Loucy (cell line): Measurements from ENCODE around the gene LZTFL1.

Experiments used
- H2AFZ ChIP-seq: fragments of 200-600 bp; sonication (generic); 2 replicates; pipeline ENCODE4 v1.6.0; 2016; ENCODE audit warnings: antibody characterized with exemption, mild to moderate bottlenecking, low read length, moderate library complexity
- H3F3A ChIP-seq: fragments of 200-600 bp; 2 replicates; pipeline ENCODE4 v1.6.0; 2016; ENCODE audit warnings: antibody characterized with exemption, low read depth, mild to moderate bottlenecking
- H3K27me3 ChIP-seq: fragments of 200-600 bp; sonication (generic); 2 replicates; pipeline ENCODE4 v1.6.1; 2014; ENCODE audit warnings: low read length, mild to moderate bottlenecking; ENCODE audit not compliant: insufficient read depth, poor library complexity, severe bottlenecking
- H3K36me3 ChIP-seq: fragments of 200-600 bp; sonication (generic); 2 replicates; pipeline ENCODE4 v1.6.1; 2016; ENCODE audit warnings: low read length; ENCODE audit not compliant: insufficient read depth
- H3K4me1 ChIP-seq: fragments of 200-600 bp; sonication (generic); 2 replicates; pipeline ENCODE4 v1.5.1; 2014; ENCODE audit warnings: low read length, mild to moderate bottlenecking; ENCODE audit not compliant: insufficient read depth, poor library complexity, severe bottlenecking
- H3K4me2 ChIP-seq: fragments of 200-600 bp; sonication (generic); 2 replicates; pipeline ENCODE4 v1.6.0; 2014; ENCODE audit warnings: antibody characterized with exemption, low read length, low read depth, mild to moderate bottlenecking; ENCODE audit not compliant: poor library complexity, severe bottlenecking
- H3K4me3 ChIP-seq: fragments of 200-600 bp; sonication (generic); 2 replicates; pipeline ENCODE4 v1.5.1; 2014; ENCODE audit warnings: low read length, mild to moderate bottlenecking, mixed read lengths; ENCODE audit not compliant: poor library complexity, severe bottlenecking
- H3K79me2 ChIP-seq: fragments of 200-600 bp; sonication (generic); 2 replicates; pipeline ENCODE4 v1.6.1; 2014; ENCODE audit warnings: low read length; ENCODE audit not compliant: insufficient read depth
- H3K9ac ChIP-seq: fragments of 200-600 bp; sonication (generic); 2 replicates; pipeline ENCODE4 v1.6.0; 2014; ENCODE audit warnings: mild to moderate bottlenecking, low read depth, low read length, moderate library complexity; ENCODE audit not compliant: poor library complexity, severe bottlenecking
- H3K9me2 ChIP-seq: fragments of 200-600 bp; sonication (generic); replicated peaks from 2 replicates; pipeline ENCODE4 v1.6.1; 2016; ENCODE audit warnings: low read depth, low read length, mixed read lengths
- H3K9me3 ChIP-seq: fragments of 200-600 bp; sonication (generic); 2 replicates; pipeline ENCODE4 v1.6.1; 2014; ENCODE audit warnings: mild to moderate bottlenecking, antibody characterized with exemption, low read length, low read depth; ENCODE audit not compliant: insufficient read depth
- H4K20me1 ChIP-seq: fragments of 200-600 bp; sonication (generic); 2 replicates; pipeline ENCODE4 v1.6.0; 2014; ENCODE audit warnings: antibody characterized with exemption, low read length, mild to moderate bottlenecking; ENCODE audit not compliant: insufficient read depth, poor library complexity, severe bottlenecking
- EZH2phosphoT487 ChIP-seq: fragments of 200-600 bp; IDR thresholded peaks from 2 replicates; pipeline ENCODE4 v1.6.1; 2018; ENCODE audit warnings: antibody characterized with exemption, mild to moderate bottlenecking, moderate library complexity, borderline replicate concordance
- TF ChIP-seq, protein P1 (sequence below): fragments of 200-600 bp; sonication (generic); conservative IDR thresholded peaks from 2 replicates; pipeline ENCODE4 v1.5.1; 2014; ENCODE audit warnings: mild to moderate bottlenecking, antibody characterized with exemption, low read length

Gene LZTFL1

GRCh38 chr3:45777111-45777745 is 64.7 kb downstream of the LZTFL1 start:
- Histone ChIP-seq H3K4me1 (no peaks in the 10 kb centered on the region), H3K27me3 (peaks cover 9% of the 10 kb centered on the region), H3K9me3 (no peaks in the 10 kb centered on the region), H3K4me3 (no peak overlapping the region), H2AFZ (no peak overlapping the region), H4K20me1 (no peaks in the 10 kb centered on the region), H3K36me3 (no peaks in the 10 kb centered on the region), H3K9me2 (no peaks in the 10 kb centered on the region), H3K4me2 (no peak overlapping the region), H3K9ac (no peak overlapping the region), H3F3A (no peaks in the 10 kb centered on the region), H3K79me2 (no peaks in the 10 kb centered on the region)
- no peak for TF ChIP-seq EZH2phosphoT487
- TF ChIP-seq, protein P1, sequence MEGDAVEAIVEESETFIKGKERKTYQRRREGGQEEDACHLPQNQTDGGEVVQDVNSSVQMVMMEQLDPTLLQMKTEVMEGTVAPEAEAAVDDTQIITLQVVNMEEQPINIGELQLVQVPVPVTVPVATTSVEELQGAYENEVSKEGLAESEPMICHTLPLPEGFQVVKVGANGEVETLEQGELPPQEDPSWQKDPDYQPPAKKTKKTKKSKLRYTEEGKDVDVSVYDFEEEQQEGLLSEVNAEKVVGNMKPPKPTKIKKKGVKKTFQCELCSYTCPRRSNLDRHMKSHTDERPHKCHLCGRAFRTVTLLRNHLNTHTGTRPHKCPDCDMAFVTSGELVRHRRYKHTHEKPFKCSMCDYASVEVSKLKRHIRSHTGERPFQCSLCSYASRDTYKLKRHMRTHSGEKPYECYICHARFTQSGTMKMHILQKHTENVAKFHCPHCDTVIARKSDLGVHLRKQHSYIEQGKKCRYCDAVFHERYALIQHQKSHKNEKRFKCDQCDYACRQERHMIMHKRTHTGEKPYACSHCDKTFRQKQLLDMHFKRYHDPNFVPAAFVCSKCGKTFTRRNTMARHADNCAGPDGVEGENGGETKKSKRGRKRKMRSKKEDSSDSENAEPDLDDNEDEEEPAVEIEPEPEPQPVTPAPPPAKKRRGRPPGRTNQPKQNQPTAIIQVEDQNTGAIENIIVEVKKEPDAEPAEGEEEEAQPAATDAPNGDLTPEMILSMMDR = no peak

GRCh38 chr3:45776611-45777010 is 65.3 kb downstream of the LZTFL1 start:
- H3K9me3 ChIP-seq = no peaks in the 10 kb centered on the region

GRCh38 chr3:45776301-45776595 is 65.7 kb downstream of the LZTFL1 start:
- Histone ChIP-seq H3K4me2 (no peak overlapping the region), H3K79me2 (no peaks in the 10 kb centered on the region), H4K20me1 (no peaks in the 10 kb centered on the region), H3K9me3 (no peaks in the 10 kb centered on the region), H3K4me1 (no peaks in the 10 kb centered on the region), H3K9ac (no peak overlapping the region), H3K27me3 (peaks cover 16% of the 10 kb centered on the region), H3K4me3 (no peak overlapping the region), H3F3A (no peaks in the 10 kb centered on the region), H2AFZ (no peak overlapping the region), H3K36me3 (no peaks in the 10 kb centered on the region), H3K9me2 (no peaks in the 10 kb centered on the region)
- TF ChIP-seq, protein P1 = no peak
- no peak for TF ChIP-seq EZH2phosphoT487

More at GRCh38 chr3:45776611-45777010, 65.3 kb downstream of the LZTFL1 start:
- H3K4me3 ChIP-seq = no peak overlapping the region
- H3K4me2 ChIP-seq = no peak overlapping the region
- TF ChIP-seq EZH2phosphoT487 = no peak
- TF ChIP-seq, protein P1 = no peak
- no peaks in the 10 kb centered on the region for H3K79me2 ChIP-seq
- H3F3A ChIP-seq = no peaks in the 10 kb centered on the region
- no peak overlapping the region for H2AFZ ChIP-seq
- no peak overlapping the region for H3K9ac ChIP-seq
- no peaks in the 10 kb centered on the region for H4K20me1 ChIP-seq
- peaks cover 13% of the 10 kb centered on the region for H3K27me3 ChIP-seq
- no peaks in the 10 kb centered on the region for H3K9me2 ChIP-seq
- H3K4me1 ChIP-seq = no peaks in the 10 kb centered on the region
- H3K36me3 ChIP-seq = no peaks in the 10 kb centered on the region
